ENCODE measurements around the gene GFPT2.

The GFPT2 gene

DNA sequence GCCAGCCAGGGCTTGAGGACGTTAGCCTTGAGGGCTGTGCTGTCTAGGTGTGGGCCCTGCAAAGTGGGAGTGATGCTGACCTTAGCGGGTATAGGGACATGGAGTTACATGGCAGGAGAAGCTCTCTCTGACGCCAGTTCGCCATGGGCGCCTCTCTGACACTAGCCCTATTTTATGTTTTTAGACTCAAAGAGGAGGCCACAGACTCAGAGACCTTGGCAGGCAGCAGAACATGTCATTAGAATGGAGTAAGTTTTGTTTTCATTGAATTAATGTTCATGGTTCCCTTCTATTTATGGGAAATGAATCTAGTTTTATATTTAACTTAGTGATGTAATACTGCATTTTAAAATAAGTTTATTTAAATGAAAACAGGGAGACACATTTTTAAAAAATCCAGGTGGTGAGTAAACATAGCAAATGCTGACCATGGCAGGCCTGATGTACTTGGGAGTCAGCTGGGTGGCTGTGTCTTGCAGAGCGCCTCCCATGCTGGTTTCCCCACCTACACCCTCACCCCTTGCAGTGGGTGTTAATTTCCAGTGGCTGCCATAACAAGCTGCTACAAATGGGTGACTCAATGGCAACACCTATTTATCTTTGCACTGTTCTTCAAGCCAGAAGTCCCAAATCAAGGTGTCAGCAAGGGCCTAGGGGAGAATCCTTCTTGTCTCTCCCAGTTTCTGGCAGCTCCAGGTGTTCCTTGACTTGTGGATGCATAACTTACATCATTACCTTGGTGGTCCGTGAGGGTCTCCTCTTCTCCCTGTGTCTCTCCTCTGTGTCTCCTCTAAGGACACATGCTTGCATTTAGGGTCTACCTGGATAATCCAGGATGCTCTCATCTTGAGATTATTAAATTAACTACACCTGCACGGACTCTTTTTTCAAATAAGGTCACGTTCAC is 25.6 kb upstream of the GFPT2 start:
- DNase-seq = no peak

DNA sequence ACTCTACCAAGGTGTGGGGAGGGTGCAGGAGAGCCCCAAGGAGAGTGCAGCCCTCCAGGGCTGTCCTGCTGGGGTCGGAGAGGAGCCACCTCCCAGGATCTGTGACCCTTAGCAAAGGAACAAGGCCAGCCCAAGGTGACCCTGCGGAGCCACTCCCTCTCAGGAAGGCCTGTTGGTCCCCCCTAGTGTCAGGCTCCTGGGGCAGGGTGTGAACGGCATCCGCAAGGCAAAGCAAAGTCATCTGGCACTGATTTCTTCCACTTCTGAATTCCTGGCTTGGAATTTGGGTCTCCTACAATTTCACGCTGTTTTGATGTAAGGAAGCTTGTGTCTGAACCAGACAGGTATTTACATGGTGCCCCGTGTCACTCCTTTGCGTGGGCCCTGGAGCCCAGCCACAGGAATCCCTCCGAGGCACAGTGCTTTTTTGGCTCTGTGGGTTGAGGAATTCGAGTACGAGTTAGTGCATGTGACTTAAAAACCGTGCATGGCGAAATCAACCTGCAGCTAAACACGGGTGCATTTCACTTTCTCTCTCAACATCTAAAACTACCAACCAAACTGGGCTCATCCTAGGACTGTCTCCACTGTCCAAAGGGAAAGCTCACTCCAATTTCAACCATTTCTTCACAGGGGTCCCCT is 24.5 kb upstream of the GFPT2 start:
- DNase-seq = no peak

DNA sequence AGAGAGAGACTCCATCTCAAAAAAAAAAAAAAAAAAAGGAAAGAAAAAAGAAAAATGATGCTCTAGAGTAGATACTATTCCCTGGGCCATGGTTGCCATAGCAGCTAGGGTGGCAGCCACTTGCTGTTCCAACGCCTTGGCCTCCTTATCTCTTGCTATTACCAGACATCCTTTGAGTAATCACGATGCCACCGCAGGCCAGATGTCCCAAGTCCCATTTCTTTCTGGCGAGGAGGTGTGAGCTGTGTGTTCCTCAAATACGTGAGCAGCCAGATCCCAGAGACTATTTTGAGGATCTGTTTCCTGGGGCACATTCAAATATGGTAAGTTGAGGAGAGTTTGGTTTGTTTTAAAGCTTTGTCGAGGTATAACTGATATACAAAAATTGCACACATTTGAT is 23.4 kb upstream of the GFPT2 start:
- no peak for DNase-seq

DNA sequence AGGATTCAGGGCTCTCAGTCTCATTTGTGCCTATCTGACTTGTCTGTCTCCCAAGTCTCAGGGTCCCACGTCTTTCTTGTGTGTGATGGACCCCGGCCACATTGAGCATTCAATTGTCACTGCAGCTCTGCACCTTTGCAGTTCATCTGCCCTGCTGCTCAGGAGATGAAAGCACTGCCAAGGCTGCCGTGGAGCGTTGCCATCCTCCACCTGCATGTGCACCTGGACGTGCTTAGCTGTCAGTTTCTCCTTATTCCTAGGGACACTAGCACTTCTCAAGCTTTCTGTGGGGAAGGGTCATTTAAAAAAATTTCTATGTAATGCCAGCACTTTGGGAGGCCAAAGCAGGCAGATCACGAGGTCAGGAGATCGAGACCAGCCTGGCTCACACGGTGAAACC is 22.8 kb upstream of the GFPT2 start:
- DNase-seq = no peak

DNA sequence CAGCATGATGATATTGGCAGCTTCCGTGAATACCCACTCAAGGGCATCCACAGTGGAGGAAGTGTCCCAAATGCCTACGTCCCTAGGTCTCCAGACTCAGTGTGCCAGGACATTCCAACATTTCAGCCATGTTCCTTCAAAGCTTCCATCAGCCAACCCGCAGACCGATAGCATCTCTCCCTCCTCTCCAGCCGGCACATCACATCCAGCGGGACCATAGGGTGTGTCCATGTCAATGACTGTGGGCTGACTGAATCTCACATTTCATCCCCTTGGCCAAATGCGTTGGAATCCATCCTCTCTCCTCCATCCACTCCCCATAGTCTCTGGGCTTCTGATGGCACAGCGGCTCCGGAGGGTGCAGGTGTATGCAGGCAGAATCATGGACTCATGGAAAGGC is 22.2 kb upstream of the GFPT2 start:
- DNase-seq = no peak

DNA sequence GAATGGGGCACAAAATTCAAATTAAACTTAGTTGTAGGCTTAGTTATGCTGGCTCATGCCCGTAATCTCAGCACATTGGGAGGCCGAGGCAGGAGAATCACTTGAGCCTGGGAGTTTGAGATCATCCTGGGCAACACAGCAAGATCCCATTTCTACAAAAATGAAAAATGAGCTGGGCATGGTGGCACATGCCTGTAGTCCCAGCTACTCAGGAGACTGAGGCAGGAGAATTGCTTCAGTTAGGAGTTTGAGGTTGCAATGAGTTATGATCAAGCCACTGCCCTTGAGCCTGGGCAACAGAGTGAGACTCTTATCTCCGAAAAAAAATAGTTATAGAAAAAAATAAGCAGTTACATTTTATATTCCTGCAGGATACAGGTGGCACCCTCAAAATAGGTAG is 20.7 kb upstream of the GFPT2 start:
- no peak for DNase-seq

DNA sequence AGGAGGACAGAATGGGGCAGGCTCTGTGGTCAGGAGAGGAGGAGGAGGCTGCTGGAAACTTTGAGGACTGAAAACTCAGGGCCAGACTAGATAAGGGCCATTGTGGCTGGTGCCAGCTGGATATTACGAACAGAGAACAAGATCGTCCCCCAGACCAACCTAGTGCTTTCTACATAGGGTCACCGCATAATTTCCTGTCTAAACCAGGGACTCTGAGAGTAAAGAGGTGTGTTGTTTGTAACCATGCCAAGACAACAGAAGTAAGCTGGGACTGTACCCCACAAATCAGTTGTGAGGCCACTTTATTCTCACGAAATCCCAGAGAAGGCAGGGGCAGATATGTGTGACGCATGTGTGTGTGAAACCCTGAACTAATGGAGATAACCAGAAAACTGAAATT is 20.3 kb upstream of the GFPT2 start:
- DNase-seq = no peak

DNA sequence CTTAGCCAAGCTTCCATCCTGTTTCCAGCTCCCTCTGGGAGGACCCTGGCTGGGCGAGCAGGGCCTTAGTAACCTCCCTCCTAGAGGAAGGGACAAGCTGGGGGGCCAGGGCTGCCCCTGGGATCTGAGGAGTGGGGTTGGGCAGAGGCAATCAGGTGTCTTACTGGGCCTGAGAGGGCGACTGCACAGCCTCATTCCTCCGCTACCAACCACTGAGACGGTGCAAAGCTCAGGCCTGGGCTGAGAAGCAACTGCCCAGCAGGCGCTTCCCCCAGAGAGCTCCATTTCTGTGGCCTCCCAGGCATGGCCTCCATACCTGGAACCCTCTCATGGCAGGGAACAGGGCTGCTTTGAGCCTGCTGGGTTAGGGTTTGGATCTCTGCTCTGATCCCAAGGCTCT is 18.8 kb upstream of the GFPT2 start:
- no peak for DNase-seq

DNA sequence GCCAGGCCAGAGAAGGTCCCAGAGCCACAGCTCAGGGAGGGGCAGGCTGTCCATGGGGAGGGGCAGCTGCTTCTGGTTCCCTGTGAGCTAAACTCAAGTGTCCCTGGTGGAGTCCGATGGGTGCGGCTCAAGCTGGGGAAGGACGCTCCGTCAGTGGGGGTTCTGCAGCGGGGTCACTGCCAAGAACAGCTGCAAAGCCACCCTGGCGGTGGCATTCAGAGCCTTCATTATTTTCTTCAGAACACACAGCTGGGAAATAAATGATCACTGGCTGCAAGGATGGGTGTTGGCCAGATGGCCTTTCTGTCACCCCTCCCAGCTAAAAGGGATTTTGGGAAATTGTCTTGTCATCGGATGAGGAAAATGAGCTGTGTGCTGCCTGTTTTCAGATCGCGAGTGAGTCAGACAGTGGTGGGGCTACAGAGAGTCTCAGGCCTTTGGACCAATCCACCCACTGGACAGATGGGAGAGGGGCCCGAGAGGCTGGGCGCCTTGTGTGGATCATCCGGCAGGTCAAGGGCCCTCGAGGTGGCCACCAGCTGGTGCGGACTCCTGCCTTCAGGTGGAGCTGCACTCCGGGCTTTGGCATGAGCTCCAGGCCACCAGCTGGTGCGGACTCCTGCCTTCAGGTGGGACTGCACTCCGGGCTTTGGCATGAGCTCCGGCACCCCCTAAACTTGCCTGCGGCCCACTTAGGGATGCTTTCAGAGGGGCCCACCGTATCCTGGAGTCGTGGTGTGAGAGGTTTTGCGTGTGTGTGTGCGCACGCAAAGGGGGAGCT is 17.9 kb upstream of the GFPT2 start:
- no peak for DNase-seq

DNA sequence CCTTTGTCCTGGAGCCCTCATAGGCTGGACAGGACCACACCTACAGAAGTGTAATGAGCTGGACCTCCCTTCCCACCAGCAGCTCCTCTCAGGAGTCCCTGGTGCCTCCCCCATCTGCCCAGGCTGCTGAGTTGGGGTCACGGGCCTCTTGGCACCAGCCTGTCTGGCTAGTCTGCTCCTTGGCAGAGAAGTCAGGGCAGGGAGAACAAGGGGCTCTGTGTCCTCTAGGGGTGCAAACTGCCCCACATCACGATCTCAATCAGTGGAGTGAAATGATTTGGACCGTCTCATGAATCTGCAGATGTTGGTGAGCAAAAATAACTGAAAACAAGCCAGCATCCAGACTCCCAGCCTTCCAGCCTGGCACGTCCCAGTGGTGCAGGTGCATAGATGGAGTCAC is 14.9 kb upstream of the GFPT2 start:
- DNase-seq = no peak

DNA sequence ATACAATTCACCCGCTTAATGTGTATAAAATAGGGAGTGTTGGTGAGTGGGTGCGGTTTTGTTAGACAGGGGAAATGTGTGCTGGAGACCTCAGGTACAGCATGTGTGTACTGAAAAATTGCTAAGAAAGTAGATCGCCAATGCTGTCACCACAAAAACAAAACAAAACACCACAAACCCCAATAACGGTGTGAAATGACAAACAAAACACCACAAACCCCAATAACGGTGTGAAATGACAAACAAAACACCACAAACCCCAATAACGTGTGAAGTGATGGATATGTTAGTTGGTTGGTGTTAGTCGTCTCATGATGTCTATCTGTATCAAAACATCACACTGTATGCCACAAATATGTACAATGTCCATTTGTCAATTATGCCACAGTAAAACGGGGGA is 14.2 kb upstream of the GFPT2 start:
- DNase-seq = no peak

DNA sequence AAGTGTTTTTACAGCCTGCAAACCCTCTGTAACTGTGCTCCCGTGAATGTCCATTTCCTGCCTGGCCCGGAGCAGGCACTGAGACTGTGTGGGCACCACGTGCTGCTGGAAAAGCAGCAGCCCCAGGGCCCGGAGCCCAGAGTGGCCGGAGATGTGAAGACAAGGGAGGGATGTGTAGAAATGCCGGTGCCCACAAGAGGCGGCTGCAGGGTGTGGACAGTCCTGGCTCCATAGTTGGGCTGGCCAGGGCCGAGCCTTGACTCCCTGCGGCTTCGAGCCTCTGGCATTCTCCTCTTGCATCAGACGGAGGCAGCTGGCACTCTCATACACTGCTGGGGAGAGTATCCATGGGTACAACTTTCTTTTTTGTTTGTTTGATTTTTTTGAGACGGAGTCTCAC is 13.2 kb upstream of the GFPT2 start:
- DNase-seq = no peak

DNA sequence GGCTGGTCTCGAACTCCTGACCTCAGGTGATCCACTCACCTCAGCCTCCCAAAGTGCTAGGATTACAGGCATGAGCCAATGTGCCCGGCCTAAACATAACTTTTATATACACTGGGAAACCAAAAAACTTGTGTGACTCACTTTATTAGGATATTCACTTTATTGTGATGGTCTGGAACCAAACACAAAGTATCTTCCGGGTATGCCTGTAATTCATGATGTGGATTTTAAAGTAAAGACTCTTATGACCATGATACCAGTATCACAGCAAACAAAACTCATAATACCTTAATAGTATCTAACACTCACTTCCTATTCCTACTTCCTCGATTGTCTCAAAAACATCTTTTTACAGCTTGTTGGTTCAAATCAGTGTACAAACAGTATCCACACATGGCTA is 12.7 kb upstream of the GFPT2 start:
- DNase-seq = no peak

DNA sequence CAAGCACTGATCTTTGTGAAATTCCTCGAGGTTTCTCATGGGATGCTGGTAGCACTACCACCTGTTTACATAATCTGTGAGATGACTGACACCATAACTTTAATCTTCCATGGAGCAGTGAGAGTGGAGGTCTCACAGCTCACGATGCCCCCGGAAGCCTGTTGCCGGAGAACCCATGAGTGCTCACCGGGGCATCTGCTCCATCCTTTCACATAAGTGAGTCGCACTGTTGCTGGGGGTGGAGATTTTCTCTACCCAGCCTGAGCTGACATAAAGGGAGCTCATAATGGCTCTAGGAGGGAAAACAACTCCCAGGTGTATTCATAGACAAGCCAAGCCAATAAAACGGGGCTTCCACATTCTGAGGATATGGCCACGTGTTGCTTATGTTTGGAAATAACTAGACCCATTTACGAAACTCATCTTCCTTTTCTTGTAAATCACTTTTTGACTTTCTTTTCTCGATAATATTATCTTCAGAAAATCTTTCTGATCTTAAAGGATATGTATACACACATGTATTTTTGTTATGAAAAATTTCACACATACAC is 11.2 kb upstream of the GFPT2 start:
- no peak for DNase-seq

DNA sequence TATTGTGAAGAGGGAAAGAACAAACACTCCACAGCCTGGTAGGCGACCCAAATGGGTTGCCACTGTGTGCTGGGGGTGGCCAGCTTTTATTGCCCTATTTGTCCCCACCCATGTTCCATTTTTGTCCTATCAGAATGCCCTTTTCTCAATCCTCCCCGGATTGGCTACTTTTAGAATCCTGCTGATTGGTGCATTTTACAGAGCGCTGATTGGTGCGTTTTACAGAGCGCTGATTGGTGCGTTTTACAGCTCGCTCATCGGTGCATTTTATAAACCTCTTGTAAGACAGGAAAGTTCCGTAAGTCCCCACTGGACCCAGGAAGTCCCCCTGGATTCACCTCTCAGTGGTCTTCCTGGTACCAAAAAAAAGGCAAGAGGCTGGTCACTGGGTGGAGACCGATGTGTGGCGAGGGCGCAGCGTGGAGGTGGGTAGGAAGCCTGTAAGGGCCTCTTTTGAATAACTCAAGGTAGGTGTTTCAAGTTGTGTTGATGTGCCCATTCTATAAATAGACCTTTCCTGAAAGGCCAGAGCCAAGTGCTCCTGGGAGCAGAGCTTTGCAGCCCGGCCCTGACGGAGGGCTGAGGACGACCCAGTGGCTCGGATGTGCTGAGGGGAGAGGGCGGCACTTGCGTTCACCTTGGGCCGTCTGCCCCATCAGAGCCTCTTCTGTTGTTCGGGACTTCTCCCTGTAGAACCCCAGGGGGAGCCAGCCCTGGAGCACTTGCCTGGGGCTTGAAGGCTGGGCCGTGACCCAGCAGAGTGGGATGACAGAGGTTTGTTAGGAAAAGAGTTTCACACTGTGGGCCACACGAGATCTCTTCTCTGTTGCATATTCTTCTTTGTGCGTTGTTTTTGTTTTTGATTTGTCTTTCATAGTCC is 7.2 kb upstream of the GFPT2 start:
- DNase-seq = no peak

DNA sequence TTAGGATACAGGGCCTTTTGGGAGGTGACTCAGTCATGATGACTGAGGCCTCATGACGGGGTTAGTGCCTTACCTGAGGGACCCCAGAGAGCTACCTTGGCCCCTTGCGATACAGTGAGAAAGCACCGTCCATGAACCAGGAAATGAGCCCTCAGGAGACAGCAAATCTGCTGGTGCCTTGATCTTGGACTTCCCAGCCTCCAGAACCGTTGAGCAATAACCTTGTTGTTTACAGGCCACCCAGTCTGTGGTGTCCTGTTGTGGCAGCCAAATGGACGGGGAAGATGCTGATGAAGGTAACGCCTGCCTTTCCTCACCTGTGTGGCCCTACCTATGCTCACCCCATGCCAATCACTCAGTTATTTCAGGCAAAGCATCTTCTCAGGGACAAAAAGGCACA is 5.6 kb upstream of the GFPT2 start:
- DNase-seq = no peak

DNA sequence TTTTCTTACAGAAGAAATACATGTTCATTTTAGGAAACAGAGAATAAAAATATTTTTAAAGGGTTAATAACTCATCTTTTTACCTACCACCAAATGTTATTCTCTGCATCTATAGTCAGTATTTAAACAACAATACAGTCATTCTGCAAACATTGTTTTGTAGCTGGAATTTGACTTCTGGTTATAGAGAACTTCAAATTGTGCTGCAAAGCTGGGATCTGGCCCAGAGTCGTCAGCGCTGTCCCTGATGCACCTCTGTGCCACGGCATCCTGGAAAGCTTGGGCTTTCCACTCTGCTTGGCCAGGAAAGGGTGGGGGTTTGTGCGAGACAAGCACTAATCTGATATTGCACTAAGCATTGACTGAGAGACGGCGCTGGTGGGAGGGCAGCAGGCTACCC is 5.0 kb upstream of the GFPT2 start:
- DNase-seq = no peak

DNA sequence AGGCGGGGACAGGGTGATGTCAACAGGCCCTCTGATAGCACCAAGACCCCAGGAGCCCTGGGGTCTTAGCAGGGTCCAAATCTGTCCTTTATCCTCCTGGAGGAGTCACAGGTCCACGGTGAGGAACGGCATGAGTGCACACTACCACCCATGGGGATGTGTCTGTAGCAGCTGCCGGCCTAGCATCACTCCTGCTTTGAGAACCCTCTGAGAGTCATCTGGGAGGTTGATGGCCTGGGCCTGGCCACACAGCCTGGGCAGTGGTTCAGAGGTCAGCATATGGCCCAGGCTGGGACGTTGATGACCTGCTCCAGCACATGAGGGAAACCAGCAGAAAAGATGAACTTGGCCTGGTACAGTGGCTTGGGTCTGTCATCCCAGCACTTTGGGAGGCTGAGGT is 1.8 kb upstream of the GFPT2 start:
- no peak for DNase-seq

DNA sequence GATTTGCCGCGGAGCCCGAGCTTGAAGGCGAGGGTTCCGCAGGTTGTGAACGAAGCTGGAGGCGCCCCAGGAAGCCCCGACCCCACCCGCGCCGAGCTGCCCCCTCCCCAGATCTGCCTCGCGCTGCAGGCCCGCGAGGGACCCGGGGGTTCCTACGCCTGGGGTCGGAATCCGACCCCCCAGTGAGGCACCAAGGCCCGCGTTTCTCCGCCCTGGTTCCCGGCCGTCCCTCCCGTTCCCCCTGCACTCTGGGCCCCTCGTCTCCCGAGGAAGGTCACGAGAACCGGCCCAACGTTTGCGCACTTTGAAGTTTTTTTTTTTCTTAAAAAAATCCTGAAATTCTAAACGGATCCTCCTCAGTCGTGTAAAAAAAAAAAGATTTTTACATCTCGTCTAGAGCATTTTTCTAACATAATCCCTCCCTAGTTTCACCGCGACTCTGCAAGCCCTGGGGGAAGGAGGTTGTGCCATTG is 880 bp upstream of the GFPT2 start:
- DNase-seq = no peak

DNA sequence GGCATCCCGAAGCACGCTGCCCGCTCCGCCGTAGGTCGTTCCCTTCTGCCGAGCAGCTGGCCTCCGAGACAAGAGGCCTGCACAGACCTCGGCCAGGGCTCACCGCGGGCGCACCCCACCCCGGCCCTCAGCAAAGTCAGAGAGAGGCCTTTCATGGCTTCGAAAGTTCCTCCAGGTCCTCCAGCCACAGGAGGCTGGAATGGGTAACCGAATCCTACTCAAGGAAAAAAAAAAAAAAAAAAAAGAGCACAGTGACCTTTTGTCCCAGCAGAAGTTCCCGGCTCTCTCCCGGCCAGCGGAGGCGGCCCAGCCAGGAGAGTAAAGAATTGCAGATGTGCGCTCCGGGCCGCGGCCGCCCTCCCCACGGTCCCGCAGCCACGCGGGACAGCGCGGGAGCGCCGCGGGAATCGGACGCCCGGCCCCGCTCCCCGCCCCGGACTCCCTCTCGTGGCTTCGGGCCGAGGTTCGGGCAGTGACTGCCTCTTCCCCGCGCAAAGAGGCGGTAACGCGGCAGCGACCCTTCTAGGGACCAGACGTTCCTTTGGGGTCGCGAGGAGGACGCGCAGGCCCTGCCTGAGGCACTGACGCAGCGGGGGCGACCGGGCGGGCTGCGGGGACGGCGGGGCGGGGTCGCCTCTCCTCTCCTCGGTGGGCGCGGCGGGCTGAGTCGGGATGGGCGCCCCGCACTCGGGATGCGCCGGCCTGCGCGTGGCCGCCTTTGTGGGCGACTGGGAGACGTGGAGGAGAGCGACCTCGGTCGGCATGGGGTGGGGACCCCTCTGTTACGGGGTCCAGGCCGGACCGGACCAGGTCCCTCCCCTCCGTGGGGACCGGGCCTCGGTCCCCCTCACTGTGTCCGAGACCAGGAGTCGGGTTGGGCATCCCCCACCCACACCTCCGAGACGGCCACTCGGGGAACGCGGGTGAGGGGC is 754 bp downstream of the GFPT2 start:
- DNase-seq = no peak

Data from activated CD8-positive, alpha-beta memory T cell treated with anti-CD3 and anti-CD28 coated beads, Interleukin-2, amount 50 U/mL, for 48 hours (primary cell).